CD4-positive, alpha-beta T cell treated with Interleukin-4 for 4 hours (primary cell): ENCODE results near the gene HTATIP2.
"Not testable (repeated sequence)": the region's sequence is repeated elsewhere in the genome, so short reads cannot be mapped to it uniquely, and the experiment has no call there.

Source experiments
- DNase-seq: peaks from one replicate; pipeline ENCODE4 v3.0.0-alpha.2; 2020

HTATIP2 gene

DNA sequence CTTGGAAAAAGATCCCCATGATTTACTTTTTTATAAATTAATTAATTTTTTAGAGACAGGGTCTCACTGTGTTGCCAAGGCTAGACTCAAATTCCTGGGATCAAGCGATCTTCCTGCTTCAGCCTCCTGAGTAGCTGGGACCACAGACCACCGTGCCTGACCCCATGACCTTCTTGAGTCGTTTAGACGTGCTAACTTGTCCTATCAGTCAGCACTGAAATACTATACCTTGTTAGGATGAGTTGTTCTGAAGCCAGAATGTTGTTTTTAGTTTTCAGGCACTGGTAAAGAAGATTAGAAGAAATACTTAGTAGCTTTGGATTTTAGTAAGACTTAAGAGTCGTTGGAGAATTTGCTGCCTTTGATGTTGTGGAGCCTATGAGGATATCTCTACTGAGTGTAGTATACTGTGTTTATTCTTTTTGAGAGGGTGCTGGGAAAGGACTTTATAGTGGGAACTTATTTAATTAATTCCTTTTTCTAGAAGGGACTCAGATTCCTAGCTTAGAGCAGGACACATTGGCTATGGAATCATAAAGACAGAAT, 8.6 kb downstream of the HTATIP2 start:
- DNase-seq = no peak

DNA sequence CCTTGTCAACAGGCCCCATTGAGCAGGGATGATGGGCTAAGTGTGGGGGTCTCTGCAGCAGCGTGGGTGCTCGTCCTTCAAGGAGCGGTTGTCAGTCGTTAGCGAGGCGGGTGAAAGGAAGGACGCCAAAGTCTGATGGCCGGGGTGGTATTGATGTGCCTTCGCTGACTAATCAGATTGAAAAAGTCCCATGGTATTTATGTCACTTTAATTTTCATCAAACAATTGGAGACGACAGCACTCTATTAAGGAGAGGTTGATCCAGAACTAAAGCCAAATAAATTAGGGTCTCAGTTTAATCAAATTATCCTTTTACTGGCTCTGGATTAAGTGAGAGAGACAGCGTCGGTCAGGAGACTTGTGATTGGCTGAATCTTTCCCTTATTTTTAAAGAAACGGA, 9.6 kb downstream of the HTATIP2 start:
- no peak for DNase-seq

DNA sequence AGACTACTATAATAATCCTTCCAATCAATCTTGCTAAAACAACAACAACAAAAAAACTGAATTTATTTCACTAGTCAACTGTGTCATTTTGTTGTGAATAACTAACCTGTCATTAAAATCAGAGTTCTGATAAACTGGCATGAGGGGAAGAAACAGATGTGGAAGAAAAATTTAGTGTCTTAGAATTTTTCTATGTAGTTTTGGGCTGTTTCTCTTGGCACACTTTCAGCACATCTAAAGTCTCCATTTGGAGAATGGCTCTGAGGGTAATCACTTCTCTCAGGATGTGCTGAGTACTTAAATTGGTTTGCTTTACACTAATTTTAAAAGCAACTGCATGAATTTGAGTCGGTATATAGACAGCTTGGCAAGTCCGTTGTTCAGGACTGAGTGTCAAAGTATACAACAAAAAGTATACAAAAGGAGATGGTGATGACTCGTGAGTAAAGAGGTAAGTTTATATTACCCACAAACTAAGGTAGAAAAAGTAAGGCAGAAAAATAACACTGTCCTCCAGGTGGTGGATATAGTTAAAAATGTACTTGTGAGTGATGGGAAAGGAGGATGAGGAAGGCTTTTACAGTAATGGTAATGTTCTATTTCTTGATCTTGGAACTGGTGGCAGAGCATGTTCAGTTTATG, 10.2 kb downstream of the HTATIP2 start:
- no peak for DNase-seq

DNA sequence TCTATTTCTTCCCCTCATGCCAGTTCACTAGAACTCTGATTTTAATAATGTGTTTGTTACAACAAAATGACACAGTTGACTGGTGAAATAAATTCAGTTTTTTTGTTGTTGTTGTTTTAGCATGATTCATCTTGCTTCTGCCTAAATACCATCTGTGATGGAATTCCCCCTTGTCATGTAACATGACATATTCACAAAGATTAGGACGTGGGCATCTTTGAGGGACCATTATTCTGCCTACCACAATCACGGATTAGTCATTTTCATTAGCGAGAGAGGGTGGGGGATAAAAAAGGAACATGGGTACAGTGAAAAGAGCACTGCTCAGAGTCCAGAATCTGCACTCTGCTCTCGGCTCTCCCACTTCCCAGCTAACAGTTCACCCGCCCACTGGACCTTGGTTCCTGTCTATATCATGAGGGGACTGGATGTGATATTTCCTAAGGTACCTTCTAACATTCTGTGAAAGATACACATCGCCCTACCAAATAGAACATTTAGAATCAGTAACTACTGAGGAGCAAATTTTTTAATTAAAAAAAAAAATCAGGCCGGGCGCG, 11.3 kb downstream of the HTATIP2 start:
- peak; percentile 24 for DNase-seq

DNA sequence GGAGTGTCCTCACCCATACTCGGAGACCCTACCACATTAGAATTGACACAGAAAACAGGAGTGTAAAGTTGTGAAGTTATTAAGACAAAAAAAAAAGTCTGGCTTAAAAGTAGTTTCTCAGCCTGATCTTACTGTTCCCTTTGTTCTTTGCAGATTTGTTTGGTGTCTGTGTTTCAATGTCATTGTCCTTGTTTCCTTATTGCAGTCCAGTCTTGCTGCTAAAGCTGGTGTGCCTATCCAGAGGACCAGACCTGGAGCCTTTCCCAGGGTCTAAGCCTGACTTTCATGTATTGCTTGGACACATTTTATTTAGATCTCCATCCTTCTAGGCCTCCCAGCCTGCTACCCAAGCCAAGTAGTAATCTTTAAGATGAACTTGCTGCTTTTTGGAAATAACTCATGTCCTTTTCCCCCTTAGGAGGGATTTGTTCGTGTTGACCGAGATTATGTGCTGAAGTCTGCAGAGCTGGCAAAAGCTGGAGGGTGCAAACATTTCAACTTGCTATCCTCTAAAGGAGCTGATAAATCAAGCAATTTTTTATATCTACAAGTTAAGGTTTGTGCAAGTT, 12.7 kb downstream of the HTATIP2 start:
- DNase-seq = no peak

DNA sequence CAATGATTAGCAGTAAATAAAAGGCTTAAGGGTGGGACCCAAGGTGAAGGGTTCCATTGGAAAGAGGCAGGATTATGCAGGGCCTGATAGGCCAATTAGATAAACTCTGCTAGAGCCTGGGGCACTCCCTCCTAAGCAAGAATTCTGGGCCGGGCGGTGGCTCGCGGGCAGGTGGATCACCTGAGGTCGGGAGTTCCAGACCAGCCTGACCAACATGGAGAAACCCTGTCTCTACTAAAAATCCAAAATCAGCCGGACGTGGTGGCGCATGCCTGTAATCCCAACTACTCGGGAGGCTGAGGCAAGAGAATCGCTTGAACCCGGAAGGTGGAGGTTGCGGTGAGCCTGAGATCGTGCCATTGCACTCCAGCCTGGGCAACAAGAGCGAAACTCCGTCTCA, 22.5 kb downstream of the HTATIP2 start:
- DNase-seq = not testable (repeated sequence)

DNA sequence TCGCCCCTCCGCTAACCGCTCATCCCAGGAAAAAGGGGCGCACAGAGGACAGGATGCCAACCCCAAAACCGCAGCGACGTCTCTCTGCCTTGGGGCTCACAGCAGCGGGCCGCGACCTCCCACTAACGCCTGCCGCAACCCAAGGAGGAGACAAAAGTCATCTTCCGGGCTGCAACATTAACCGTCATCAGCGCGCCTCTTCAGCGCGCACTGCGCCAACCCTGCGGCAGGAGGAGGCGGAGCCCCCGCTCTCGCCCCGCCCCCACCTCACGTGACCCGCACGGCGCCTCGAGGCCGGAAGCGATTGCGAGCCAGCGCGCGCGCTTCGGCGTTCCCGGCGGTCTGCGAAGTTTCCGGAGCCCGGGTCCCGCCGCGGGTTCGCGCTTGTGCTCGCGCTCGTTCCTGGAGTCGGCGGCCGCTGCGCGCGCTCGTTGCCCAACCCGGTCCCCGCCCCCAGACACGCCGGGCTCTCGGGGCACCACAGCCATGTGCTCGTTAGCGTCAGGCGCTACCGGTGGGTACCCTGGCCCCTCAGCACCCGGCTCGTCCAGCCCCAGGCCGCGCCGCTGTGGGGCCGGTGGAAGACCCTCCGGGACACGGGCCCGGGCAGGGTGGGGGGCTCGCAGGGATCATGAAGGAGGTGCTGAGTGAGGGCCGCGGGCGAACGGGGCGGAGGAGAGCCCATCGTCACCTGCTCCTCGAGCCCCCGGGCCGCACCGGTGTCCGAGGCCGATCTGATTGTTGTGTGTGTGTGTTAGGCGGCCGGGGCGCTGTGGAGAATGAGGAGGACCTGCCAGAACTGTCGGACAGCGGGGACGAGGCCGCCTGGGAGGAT, 24.0 kb downstream of the HTATIP2 start, which contains the start of gene PRMT3:
Gene PRMT3, plus strand, starts transcription at position 456 of the 835 bp plus-strand sequence. Its CDS starts 31 bp downstream, at position 487.
- DNase-seq = peak; percentile 96

DNA sequence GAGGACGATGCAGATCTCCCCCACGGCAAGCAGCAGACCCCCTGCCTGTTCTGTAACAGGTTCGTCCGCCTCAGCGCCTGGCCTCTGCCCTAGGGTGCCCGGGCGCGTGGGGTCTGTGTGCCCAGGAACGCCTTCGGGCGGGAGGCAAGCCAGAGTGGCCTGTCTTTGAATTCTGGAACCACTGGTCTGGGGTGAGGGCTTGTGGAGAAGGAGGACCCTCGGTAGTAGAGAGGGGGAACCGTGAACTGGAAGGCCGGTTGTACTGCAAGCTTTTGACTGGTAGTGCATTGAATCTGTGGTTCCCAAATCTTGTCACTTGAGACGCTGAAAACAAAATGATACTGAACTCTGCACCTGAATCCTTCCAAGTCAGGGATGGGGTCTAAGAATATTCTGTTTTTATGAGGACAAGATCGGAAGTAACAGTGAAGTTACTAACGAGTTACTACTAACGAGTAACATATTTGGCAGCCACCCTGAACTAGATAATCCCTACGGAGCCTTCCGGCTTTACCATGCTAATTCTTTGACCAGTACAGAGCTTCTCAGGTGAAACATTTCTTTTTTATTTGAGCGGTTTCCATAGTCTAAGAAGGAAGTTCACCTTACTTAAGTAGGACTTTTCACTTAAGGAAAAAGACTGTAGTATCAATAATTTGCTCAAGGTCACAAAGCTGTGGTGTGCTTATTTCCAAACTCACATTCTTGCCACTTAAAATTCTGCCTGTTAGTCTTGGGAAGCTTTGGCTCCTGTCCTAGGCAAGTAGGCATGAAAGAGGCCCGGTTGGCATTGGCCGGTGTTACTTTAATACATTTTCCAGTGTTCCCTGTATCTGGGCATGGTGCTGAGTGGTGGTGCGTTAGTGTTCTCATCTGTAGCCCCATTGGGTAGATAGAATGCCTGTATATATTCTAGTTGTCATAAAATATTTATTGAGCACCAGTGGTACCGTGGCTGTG, 24.9 kb downstream of the HTATIP2 start:
- no peak for DNase-seq

DNA sequence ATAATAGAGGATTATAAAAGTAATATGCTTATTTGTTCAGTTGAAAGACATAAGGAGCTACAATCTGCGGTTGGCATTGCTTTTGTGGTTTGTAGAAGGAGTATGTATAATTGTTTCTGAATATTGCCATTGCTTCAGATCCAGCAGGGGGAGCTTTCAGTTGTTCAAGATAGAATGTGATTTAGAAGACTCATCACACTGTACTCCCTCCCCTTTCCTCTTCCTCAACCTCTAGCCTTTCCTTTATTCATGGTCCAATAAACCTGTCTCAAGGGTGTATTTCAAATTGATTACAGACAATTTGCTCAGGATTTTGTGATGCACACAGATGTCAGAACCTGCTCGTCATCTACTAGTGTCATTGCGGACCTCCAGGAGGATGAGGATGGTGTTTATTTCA, 33.8 kb downstream of the HTATIP2 start:
- DNase-seq = peak; percentile 49

DNA sequence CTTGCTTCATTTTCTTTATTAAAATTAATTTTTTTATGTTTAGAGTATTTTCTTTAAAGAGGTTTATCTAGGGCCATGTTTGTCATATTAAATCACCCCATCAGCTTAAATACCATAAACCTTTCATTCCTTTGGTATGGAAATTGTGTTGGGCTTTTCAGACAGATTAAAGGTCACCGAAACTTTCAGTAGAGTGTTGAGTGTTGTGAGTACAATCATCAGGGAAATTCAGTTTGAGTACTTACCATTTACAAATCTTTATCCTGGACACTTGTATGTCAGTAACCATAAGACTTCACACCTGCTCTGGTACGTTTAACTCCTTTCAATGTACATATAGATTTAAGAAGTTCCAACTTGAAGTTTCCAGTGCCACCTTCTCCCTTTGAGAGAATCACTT, 36.0 kb downstream of the HTATIP2 start:
- DNase-seq = no peak

DNA sequence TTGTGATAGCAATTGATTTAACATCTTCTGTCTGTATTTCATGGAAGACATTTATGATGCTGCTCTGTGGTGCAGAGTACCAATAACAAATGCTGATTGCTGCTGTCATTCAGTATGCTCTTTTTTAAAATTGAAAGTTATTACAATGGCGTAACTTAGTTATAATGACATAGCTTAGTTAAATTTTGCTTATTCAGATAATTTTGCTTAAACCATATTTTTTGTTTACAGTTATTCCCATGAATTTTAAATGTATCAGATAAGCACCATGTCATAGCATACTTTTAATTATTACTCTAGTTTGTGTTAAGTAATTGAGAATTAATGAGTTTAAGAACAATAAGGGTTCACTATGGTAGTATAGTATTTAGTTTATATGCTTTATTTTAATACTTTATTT, 39.5 kb downstream of the HTATIP2 start:
- no peak for DNase-seq

DNA sequence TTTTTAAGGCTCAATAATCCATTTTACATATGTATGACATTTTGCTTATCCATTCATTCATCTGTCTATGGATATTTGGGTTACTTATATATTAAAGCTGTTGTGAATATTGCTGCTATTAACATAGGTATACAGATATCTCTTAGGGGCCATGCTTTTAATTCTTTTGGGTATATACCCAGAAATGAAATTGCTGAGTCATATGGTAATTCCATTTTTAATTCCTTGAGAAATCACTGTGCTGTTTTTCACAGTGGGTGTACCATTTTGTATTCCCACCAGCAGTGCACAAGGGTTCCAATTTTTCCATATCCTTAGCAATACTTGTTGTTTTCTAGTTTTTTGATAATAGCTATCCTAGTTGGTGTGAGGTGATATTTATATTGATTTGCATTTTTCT, 43.0 kb downstream of the HTATIP2 start:
- no peak for DNase-seq

DNA sequence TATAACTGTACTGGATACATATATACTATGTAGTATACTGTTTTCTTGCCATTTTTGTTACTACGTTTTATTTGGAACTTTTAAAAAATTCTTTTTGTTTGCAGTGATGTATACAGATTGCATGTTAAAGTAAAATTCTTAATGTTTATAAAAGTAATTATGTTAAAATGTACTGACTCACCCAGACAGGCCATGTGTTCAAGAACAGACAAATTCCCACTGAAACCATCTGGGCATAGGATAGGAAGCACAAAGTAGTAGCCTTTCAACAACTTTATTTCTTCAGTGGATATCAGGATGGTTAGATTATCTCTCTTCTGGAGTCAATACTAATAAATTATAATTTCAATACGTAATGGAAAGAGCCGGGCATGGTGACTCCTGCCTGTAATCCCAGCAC, 43.8 kb downstream of the HTATIP2 start:
- no peak for DNase-seq

DNA sequence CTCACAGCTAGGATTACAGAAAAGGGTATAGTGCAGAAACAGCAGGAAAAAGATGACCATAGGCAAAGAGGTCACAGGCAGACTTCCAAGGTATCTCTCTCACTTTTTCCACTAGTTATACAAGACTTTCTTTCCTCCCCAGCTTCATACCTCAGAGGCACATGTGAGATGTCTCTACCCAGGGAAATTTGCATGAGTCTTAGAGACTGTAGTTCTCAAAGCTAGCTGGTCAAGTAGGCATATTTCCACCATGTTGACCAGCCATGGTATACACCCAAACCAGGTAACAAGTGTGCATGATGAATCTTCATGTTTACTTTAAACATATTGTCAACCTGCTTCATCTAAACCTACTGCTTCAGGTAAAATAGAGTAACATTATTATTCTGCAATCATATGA, 51.9 kb downstream of the HTATIP2 start:
- no peak for DNase-seq

DNA sequence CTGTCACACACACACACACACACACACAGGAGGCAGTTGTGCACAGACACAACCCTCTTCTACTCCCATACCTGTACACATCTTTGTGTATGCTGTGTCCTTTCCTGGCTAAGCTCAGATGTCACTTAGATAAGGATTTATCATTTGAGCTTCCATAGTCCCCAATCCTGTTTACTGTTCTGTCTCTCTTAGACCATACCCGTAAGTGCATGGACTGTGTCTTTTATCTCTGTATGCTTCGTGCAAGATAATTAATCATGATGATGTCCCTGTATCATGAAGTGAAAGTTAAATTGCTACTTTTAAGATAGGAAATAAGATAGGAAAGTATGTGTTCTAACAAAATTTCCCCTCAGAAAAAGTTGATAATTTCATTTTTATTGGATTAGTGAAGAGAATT, 54.3 kb downstream of the HTATIP2 start:
- DNase-seq = no peak

DNA sequence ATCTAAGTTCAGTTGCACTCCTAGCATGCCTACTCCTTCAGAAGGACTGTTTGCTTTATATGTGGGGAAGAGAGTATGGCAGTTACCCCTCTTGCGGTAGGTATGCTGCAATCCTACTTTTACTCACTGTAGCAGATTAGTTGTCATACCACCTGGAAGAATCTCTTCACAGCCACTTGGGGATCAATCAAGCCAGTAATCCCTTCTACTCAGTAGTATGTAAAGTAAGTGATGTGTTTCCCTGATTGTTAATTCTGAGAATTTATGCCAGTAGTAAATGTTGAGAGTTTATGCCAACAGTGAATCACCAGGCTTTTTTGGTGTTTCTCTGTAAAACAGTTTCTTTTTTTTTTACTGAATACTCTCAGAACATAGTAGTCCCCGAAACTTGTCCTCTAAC, 58.4 kb downstream of the HTATIP2 start:
- no peak for DNase-seq

DNA sequence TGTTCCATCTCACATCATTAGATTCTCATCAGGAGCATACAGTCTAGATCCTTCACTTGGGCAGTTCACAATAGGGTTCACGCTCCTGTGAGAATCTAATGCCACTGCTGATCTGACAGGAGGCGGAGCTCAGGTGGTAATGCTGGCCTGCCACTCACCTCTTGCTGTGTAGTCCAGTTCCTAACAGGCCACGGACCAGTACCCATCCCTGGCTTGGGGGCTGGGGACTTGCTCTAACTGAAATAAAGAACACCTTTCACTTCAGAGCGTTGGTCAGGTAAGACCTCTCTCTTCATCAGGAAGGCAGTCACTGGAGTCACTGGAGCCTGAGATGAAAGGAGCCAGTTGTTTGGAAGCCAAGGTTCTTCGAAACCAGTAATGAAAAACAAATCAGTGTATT, 65.7 kb downstream of the HTATIP2 start:
- DNase-seq = no peak
